Hypothalamus (tissue), 51 donors: ENCODE measurements around the gene SLC52A3.
"Not testable (repeated sequence)": the region's sequence is repeated elsewhere in the genome, so short reads cannot be mapped to it uniquely, and the experiment has no call there.

Experiments
- DNase-seq, 51 donors: peaks; one replicate each; lab custom pipeline; 2025; lab: John Stamatoyannopoulos, UW

SLC52A3 gene

GRCh38 chr20:731891-732560 is 36.3 kb downstream of the SLC52A3 start:
- no peak for DNase-seq

- DNase-seq: no peak
Observed at GRCh38 chr20:730005-730404, 38.3 kb downstream of the SLC52A3 start.

- DNase-seq: peak in 27 of 51 donors; percentile 2 to 60 (median 15)
Observed at GRCh38 chr20:728256-728944, 39.9 kb downstream of the SLC52A3 start.

- no peak for DNase-seq
Observed at GRCh38 chr20:726160-726559, 42.1 kb downstream of the SLC52A3 start.

- no peak for DNase-seq
Observed at GRCh38 chr20:725491-725890, 42.8 kb downstream of the SLC52A3 start.

GRCh38 chr20:724797-725196 is 43.5 kb downstream of the SLC52A3 start:
- DNase-seq: not testable (repeated sequence)

GRCh38 chr20:723756-724155 is 44.5 kb downstream of the SLC52A3 start:
- DNase-seq: no peak

- DNase-seq: no peak
Observed at GRCh38 chr20:722822-723644, 45.3 kb downstream of the SLC52A3 start.

- DNase-seq: no peak
Observed at GRCh38 chr20:721876-722275, 46.4 kb downstream of the SLC52A3 start.

GRCh38 chr20:719816-720215 is 48.5 kb downstream of the SLC52A3 start:
- DNase-seq: no peak

- DNase-seq: no peak
Observed at GRCh38 chr20:719068-719467, 49.2 kb downstream of the SLC52A3 start.

GRCh38 chr20:717832-718231 is 50.5 kb downstream of the SLC52A3 start:
- peak in 1 of 51 donors; percentile 5 for DNase-seq

GRCh38 chr20:717271-717670 is 51.0 kb downstream of the SLC52A3 start:
- DNase-seq: no peak

GRCh38 chr20:714453-714852 is 53.8 kb downstream of the SLC52A3 start:
- no peak for DNase-seq

- DNase-seq: no peak
Observed at GRCh38 chr20:711576-711975, 56.7 kb downstream of the SLC52A3 start.

GRCh38 chr20:710780-711450 is 57.4 kb downstream of the SLC52A3 start:
- DNase-seq: no peak
